Esophagus muscularis mucosa (tissue), 4 donors: ENCODE results near the gene CD22. TPM values are rescaled to one million over a fixed set of nuclear protein-coding genes. Genes with fewer than 3 reads are reported as not detected.

ENCODE experiments used
- DNase-seq: peaks from one replicate; pipeline ENCODE4 v3.0.0-alpha.2; 2017; ENCODE audit errors: extremely low spot score
- H3K27ac ChIP-seq, 4 donors: fragments of 200-600 bp; sonication (generic); replicated peaks in 1 of 4; 1 replicate in 3 of 4; 2 replicates in 1 of 4; pipeline ENCODE4 v1.5.1; 2016 to 2019; ENCODE audit warnings: mild to moderate bottlenecking in 1 of 4
- H3K27me3 ChIP-seq, 4 donors: fragments of 200-600 bp; sonication (generic); one replicate each; pipeline versions ENCODE4 v1.5.1 to v1.6.0; 2016 to 2019
- H3K36me3 ChIP-seq, 4 donors: fragments of 200-600 bp; sonication (generic); one replicate each; pipeline ENCODE4 v1.5.1; 2016 to 2019
- H3K4me1 ChIP-seq, 4 donors: fragments of 200-600 bp; sonication (generic); one replicate each; pipeline ENCODE4 v1.5.1; 2016 to 2019
- H3K4me3 ChIP-seq, 4 donors: fragments of 200-600 bp; sonication (generic); 1 replicate in 2 of 4; 2 replicates in 2 of 4; pipeline ENCODE4 v1.5.1; 2016 to 2019; ENCODE audit warnings: mild to moderate bottlenecking in 4 of 4, moderate library complexity in 1 of 4
- H3K9me3 ChIP-seq, 4 donors: fragments of 200-600 bp; sonication (generic); 1 replicate in 3 of 4; 2 replicates in 1 of 4; pipeline ENCODE4 v1.5.1; 2016 to 2019
- CTCF ChIP-seq, 3 experiments: fragments of 200-600 bp in 2 of 3; fragments of 450-650 bp in 1 of 3; sonication (generic) in 2 of 3; IDR thresholded peaks; one replicate each; pipeline ENCODE4 v1.5.1; 2017 to 2019; ENCODE audit warnings: antibody characterized with exemption in 3 of 3, mild to moderate bottlenecking in 2 of 3, moderate library complexity in 1 of 3
- EP300 ChIP-seq: sonication (generic); formaldehyde crosslinking; IDR thresholded peaks from one replicate; pipeline ENCODE4 v1.6.1; 2017; ENCODE audit warnings: antibody characterized with exemption
- POLR2A ChIP-seq: fragments of 450-650 bp; IDR thresholded peaks from one replicate; pipeline ENCODE4 v1.6.1; 2017; ENCODE audit warnings: antibody characterized with exemption, moderate library complexity, mild to moderate bottlenecking, low read depth
- POLR2AphosphoS5 ChIP-seq, 2 donors: sonication (generic); formaldehyde crosslinking; IDR thresholded peaks; one replicate each; pipeline ENCODE4 v1.6.1; 2017; ENCODE audit warnings: antibody characterized with exemption in 2 of 2
- WGBS: methylation state at CpG from one replicate; pipeline ENCODE4 v1.1.5; 2018; 5-methylcytosine and 5-hydroxymethylcytosine counted together
- intact Hi-C: fragments of 100-400 bp; cut with DNase I; formaldehyde crosslinking; loops from one replicate; pipeline ENCODE4 v1.15.1; 2023
- total RNA-seq, 4 donors: library from RNA; depleted of rRNA; stranded (reverse); fragments of >200 nt; gene quantifications; one replicate each; pipeline versions ENCODE4 v1.1.0 to v1.2.1, GENCODE V29; 2016

Gene CD22
- total RNA-seq, 4 donors from 2014 or later = 2.3 to 12.5 (median 3.7) TPM

- Histone ChIP-seq H3K36me3 (no peaks in the 10 kb centered on the region), H3K27ac (no peak overlapping the region), H3K4me1 (peaks cover 0 to 3% (median 0%) of the 10 kb centered on the region in 4 donors), H3K27me3 (peaks cover 0 to 69% (median 0%) of the 10 kb centered on the region in 4 donors), H3K4me3 (no peak overlapping the region), H3K9me3 (no peaks in the 10 kb centered on the region)
- TF ChIP-seq POLR2A (no peak), EP300 (no peak), POLR2AphosphoS5 (IDR thresholded peaks at IDR 0.05) (no peak), CTCF (IDR thresholded peaks at IDR 0.05) (no peak)
- 93% methylated on average over 17 of the region's 47 CpGs for WGBS
- no peak for DNase-seq
- intact Hi-C loops = loop anchor here (5.0 kb wide), 1 partner anchor 141 kb away; the partner anchor contains the start of gene KRTDAP
These were observed 22.6 kb downstream of the CD22 start for GRCh38 chr19:35351411-35352176.

GRCh38 chr19:35352177-35352447 is 23.1 kb downstream of the CD22 start:
- H3K36me3 ChIP-seq = no peaks in the 10 kb centered on the region
- no peak overlapping the region for H3K27ac ChIP-seq
- no peak for DNase-seq
- H3K4me1 ChIP-seq = peaks cover 0 to 3% (median 0%) of the 10 kb centered on the region in 4 donors
- H3K9me3 ChIP-seq = no peaks in the 10 kb centered on the region
- H3K4me3 ChIP-seq = no peak overlapping the region
- WGBS = 81% methylated on average over 10 of the region's 18 CpGs
- H3K27me3 ChIP-seq = peaks cover 0 to 64% (median 0%) of the 10 kb centered on the region in 4 donors
- TF ChIP-seq POLR2A (no peak), EP300 (no peak), CTCF (IDR thresholded peaks at IDR 0.05) (no peak), POLR2AphosphoS5 (IDR thresholded peaks at IDR 0.05) (no peak)
- intact Hi-C loops = loop anchor here (5.0 kb wide), 1 partner anchor 140 kb away; the partner anchor contains the start of gene KRTDAP

GRCh38 chr19:35352448-35353304 is 23.7 kb downstream of the CD22 start:
- intact Hi-C loops = loop anchor here (5.0 kb wide), 1 partner anchor 140 kb away; the partner anchor contains the start of gene KRTDAP

GRCh38 chr19:35353635-35354034 is 24.6 kb downstream of the CD22 start:
- intact Hi-C loops = loop anchor here (5.0 kb wide), 1 partner anchor 139 kb away; the partner anchor contains the start of gene KRTDAP
- no peak for TF ChIP-seq POLR2AphosphoS5 (IDR thresholded peaks at IDR 0.05)
- no peak for TF ChIP-seq EP300
- TF ChIP-seq CTCF (IDR thresholded peaks at IDR 0.05) = no peak
- TF ChIP-seq POLR2A = no peak
- H3K36me3 ChIP-seq = no peaks in the 10 kb centered on the region
- H3K27me3 ChIP-seq = peaks cover 0 to 73% (median 0%) of the 10 kb centered on the region in 4 donors
- H3K9me3 ChIP-seq = no peaks in the 10 kb centered on the region
- no peak overlapping the region for H3K27ac ChIP-seq
- WGBS = 70% methylated on average over 9 of the region's 9 CpGs
- no peak for DNase-seq
- peaks cover 0 to 3% (median 0%) of the 10 kb centered on the region in 4 donors for H3K4me1 ChIP-seq
- no peak overlapping the region for H3K4me3 ChIP-seq

More at GRCh38 chr19:35352448-35353304, 23.7 kb downstream of the CD22 start:
- 37% methylated on average over 26 of the region's 32 CpGs for WGBS
- Histone ChIP-seq H3K27me3 (peaks cover 0 to 67% (median 0%) of the 10 kb centered on the region in 4 donors), H3K36me3 (no peaks in the 10 kb centered on the region), H3K4me1 (peaks cover 0 to 3% (median 0%) of the 10 kb centered on the region in 4 donors), H3K27ac (no peak overlapping the region), H3K9me3 (no peaks in the 10 kb centered on the region), H3K4me3 (no peak overlapping the region)
- no peak for TF ChIP-seq EP300
- TF ChIP-seq CTCF (IDR thresholded peaks at IDR 0.05) = peak; percentile 44 to 64 (median 55)
- no peak for DNase-seq
